NT2/D1 (cell line): ENCODE results near the gene MANEA.

Experiments used
- DNase-seq: peaks from one replicate; pipeline ENCODE4 v3.0.0-alpha.2; 2011; ENCODE audit warnings: low read depth, low spot score
- H3K27me3 ChIP-seq: 2 replicates; pipeline ENCODE4 v1.6.0; 2011; ENCODE audit warnings: mild to moderate bottlenecking; ENCODE audit not compliant: insufficient read length, insufficient read depth
- H3K36me3 ChIP-seq: 2 replicates; pipeline ENCODE4 v1.6.1; 2011; ENCODE audit warnings: mild to moderate bottlenecking, low read length, mixed read lengths; ENCODE audit not compliant: insufficient read depth, insufficient read length
- H3K4me1 ChIP-seq: 2 replicates; pipeline ENCODE4 v1.5.1; 2011; ENCODE audit not compliant: insufficient read depth, insufficient read length
- H3K4me3 ChIP-seq: 2 replicates; pipeline ENCODE4 v1.5.1; 2011; ENCODE audit warnings: low read depth; ENCODE audit not compliant: insufficient read length
- H3K9ac ChIP-seq: 2 replicates; pipeline ENCODE4 v1.6.0; 2011; ENCODE audit warnings: low read depth; ENCODE audit not compliant: insufficient read length
- H3K9me3 ChIP-seq: 2 replicates; pipeline ENCODE4 v1.5.1; 2011; ENCODE audit warnings: mild to moderate bottlenecking, low read length; ENCODE audit not compliant: insufficient read depth
- SUZ12 ChIP-seq: IDR thresholded peaks from 2 replicates; pipeline ENCODE4 v1.6.1; 2011; ENCODE audit not compliant: insufficient read length, insufficient read depth; ENCODE audit errors: extremely low read depth
- YY1 ChIP-seq: IDR thresholded peaks from 2 replicates; pipeline ENCODE4 v1.6.1; 2011; ENCODE audit not compliant: insufficient read length, insufficient read depth
- ZNF274 ChIP-seq: IDR thresholded peaks from 2 replicates; pipeline ENCODE4 v1.6.1; 2011; ENCODE audit warnings: mild to moderate bottlenecking, low read depth, low read length

MANEA gene

DNA sequence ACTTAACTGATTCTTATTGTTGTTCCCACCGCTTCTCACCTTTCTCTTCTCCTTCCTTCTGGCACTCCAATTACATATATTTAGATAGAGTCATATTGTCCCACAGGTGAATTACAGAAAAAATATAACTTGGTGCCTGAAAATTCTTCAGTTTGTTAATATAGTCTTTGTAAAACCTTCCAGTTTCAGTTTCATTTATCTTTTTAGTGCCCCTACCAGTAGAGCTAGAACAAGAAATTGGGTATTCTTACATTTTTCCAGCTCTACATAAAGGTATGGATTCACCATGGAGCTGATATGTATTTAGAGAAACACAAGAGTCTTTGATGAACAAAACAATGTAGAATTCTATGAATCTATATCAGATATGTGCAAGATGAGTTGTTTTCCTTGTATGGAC lies 10.7 kb downstream of the MANEA start:
- no peaks in the 10 kb centered on the region for H3K4me1 ChIP-seq
- no peaks in the 10 kb centered on the region; the same call in 1 of the 2 replicates for H3K9me3 ChIP-seq
- TF ChIP-seq YY1: no peak
- no peak for TF ChIP-seq SUZ12
- no peak for TF ChIP-seq ZNF274
- H3K9ac ChIP-seq: no peak overlapping the region
- no peak overlapping the region for H3K4me3 ChIP-seq
- H3K36me3 ChIP-seq: no peaks in the 10 kb centered on the region
- no peaks in the 10 kb centered on the region for H3K27me3 ChIP-seq
- no peak for DNase-seq

DNA sequence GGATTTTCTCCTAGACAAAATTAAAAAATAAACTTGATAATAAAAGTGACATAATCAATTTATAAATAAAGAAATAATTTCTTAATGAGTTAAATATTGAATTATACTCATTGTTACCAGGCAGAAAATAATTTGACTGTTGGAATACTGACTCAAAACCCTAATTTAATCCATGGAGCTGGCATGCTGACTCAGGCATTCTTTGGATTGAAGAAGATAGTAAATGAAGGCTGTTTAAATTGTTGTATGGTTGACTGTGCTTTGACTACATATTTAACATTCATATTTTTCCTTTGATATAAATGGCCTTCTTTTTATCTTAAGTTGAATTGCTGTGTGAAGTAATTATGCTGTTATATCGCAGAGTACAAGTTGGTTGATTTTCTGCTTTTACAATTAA lies 11.7 kb downstream of the MANEA start:
- no peak overlapping the region for H3K9ac ChIP-seq
- H3K4me3 ChIP-seq: no peak overlapping the region
- no peak for DNase-seq
- no peaks in the 10 kb centered on the region for H3K36me3 ChIP-seq
- no peaks in the 10 kb centered on the region for H3K27me3 ChIP-seq
- TF ChIP-seq ZNF274: no peak
- no peak for TF ChIP-seq YY1
- TF ChIP-seq SUZ12: no peak
- H3K4me1 ChIP-seq: no peaks in the 10 kb centered on the region
- H3K9me3 ChIP-seq: no peaks in the 10 kb centered on the region

DNA sequence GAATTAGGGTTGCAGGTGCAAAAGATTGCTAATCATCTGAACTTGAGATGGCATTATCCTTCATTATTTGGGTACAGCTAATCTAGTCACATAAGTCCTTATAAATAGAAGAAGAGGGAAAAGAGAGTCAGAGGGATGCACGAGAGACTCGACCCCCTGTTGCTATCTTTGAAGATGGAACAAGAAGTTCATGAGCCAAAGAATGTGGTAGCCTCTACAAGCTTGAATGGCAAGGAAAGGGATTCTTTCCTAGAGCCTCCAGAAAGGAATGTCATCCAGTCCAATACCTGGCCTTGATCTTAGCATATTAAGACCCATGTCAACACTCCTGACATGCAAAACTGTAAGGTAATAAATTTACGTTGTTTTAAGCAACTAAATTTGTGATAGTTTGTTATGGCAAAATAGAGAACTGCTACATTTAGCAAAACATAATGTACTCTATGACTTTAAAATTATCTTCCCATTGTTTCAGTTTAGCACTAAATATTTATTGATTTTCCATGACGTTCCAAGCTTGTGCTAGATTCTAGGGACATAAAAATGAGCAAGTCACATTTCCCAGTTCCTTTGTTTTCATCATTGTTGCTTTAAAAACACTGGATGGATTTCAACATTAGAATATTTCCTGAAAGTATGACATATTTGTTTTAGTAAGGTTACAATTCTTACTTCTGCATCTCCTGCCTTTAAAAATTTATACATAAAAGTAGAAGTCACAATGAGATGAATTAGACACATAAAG lies 12.7 kb downstream of the MANEA start:
- Histone ChIP-seq H3K9me3 (no peaks in the 10 kb centered on the region), H3K9ac (no peak overlapping the region), H3K4me3 (no peak overlapping the region), H3K4me1 (no peaks in the 10 kb centered on the region), H3K27me3 (no peaks in the 10 kb centered on the region), H3K36me3 (no peaks in the 10 kb centered on the region)
- TF ChIP-seq ZNF274 (no peak), SUZ12 (no peak), YY1 (no peak)
- DNase-seq: no peak

DNA sequence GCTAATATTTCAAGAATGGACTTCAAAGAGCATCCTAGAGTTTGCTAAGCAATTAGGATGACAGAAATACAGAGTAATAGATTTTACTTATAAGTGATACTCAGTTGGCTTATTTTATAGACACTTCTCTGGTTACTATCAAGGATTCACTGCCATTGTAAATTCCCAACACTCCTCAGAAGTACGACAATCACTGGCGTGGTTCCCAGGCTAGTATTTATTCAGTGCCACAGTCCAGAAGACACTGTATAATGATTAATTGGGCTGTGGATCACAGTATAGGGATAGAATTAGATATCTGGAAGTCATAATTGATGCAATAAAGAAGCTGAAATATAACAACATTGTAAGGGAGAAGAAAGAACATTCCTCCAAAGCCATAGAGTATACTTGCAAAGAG lies 15.7 kb downstream of the MANEA start:
- Histone ChIP-seq H3K9ac (no peak overlapping the region), H3K9me3 (no peaks in the 10 kb centered on the region), H3K4me1 (no peaks in the 10 kb centered on the region), H3K36me3 (no peaks in the 10 kb centered on the region), H3K4me3 (no peak overlapping the region), H3K27me3 (no peaks in the 10 kb centered on the region)
- no peak for DNase-seq
- TF ChIP-seq SUZ12 (no peak), ZNF274 (no peak), YY1 (no peak)

GRCh38 chr6:95596021-95596420 lies 18.7 kb downstream of the MANEA start:
- no peak for DNase-seq
- TF ChIP-seq YY1 (no peak), SUZ12 (no peak), ZNF274 (no peak)
- no peak overlapping the region for H3K9ac ChIP-seq
- no peaks in the 10 kb centered on the region for H3K9me3 ChIP-seq
- H3K4me1 ChIP-seq: no peaks in the 10 kb centered on the region
- H3K4me3 ChIP-seq: no peak overlapping the region
- H3K36me3 ChIP-seq: no peaks in the 10 kb centered on the region
- H3K27me3 ChIP-seq: no peaks in the 10 kb centered on the region

DNA sequence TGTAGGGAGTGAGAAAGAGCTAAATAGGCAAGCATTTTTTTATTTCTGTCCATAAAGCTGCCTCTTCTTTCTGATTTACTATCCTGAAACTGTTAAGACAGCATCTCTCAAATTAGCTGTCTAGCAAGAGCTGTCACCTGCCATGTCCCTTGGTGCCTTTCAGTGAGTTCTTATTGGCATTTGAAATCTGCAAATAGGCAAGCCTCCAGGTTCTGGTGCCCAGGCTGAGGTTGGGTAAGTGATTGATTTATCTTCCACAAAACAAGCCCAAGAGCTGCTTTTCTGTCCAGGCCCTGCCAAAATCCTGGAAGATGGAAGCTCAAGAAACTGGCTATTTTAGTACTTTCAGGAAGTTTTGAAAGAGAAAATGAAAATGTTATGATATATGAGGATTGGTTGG lies 22.4 kb downstream of the MANEA start:
- H3K4me3 ChIP-seq: no peak overlapping the region
- H3K27me3 ChIP-seq: no peaks in the 10 kb centered on the region
- H3K36me3 ChIP-seq: no peaks in the 10 kb centered on the region
- no peak overlapping the region for H3K9ac ChIP-seq
- no peak for DNase-seq
- H3K4me1 ChIP-seq: no peaks in the 10 kb centered on the region
- TF ChIP-seq ZNF274: no peak
- no peak for TF ChIP-seq YY1
- TF ChIP-seq SUZ12: no peak
- no peaks in the 10 kb centered on the region for H3K9me3 ChIP-seq

DNA sequence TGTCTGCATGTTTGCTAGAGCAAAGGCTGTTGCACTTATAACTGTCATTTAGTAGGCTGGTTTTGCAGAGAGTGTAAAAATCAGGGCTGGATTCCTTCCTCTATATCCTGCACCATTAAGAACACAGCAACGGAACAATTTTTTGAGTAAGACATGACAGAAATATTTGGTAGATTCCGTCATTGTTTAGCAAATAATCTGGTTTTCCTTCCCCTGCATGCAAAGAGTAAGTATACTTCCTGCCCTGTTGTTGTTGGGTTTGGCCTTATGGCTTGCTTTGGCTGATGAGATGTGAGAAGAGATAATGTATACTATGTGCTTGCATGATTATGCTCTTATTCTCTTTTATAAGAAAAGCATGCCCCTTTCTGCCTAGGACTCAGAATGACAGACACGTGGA lies 23.8 kb downstream of the MANEA start:
- Histone ChIP-seq H3K4me3 (no peak overlapping the region), H3K9ac (no peak overlapping the region), H3K27me3 (no peaks in the 10 kb centered on the region), H3K4me1 (no peaks in the 10 kb centered on the region), H3K9me3 (no peaks in the 10 kb centered on the region), H3K36me3 (no peaks in the 10 kb centered on the region)
- DNase-seq: no peak
- no peak for TF ChIP-seq SUZ12
- no peak for TF ChIP-seq YY1
- TF ChIP-seq ZNF274: no peak

- Histone ChIP-seq H3K9ac (no peak overlapping the region), H3K36me3 (no peaks in the 10 kb centered on the region), H3K4me3 (no peak overlapping the region), H3K9me3 (no peaks in the 10 kb centered on the region), H3K4me1 (no peaks in the 10 kb centered on the region), H3K27me3 (no peaks in the 10 kb centered on the region)
- DNase-seq: no peak
- TF ChIP-seq SUZ12: no peak
- no peak for TF ChIP-seq ZNF274
- no peak for TF ChIP-seq YY1
Observed at GRCh38 chr6:95614094-95614493, 36.8 kb downstream of the MANEA start.
